ENCODE data around the gene PDE4B. TPM values are rescaled to one million over a fixed set of nuclear protein-coding genes. Genes with fewer than 3 reads are reported as not detected.

The PDE4B gene
- total RNA-seq, 4 donors from 2014 or later: 5.2 to 16.6 (median 9.6) TPM

GRCh38 chr1:66413136-66413837 is 620.6 kb downstream of the PDE4B start:
- 52 to 58% methylated on average over 2 of the region's 2 CpGs for WGBS, 2 donors
- H3K4me1 ChIP-seq: no peaks in the 10 kb centered on the region
- peaks cover 0 to 26% (median 3%) of the 10 kb centered on the region in 4 donors for H3K9me3 ChIP-seq
- H3K4me3 ChIP-seq: no peak overlapping the region
- no peaks in the 10 kb centered on the region for H3K36me3 ChIP-seq
- no peak for TF ChIP-seq EP300 (IDR thresholded peaks at IDR 0.05)
- no peak for TF ChIP-seq POLR2A (IDR thresholded peaks at IDR 0.05)
- TF ChIP-seq CTCF (IDR thresholded peaks at IDR 0.05): no peak
- DNase-seq (ENCODE audit: low spot score in 2 of 2): no peak
- H3K27ac ChIP-seq: no peak overlapping the region
- no peaks in the 10 kb centered on the region for H3K27me3 ChIP-seq

GRCh38 chr1:66413838-66414175 is 621.1 kb downstream of the PDE4B start:
- TF ChIP-seq EP300 (IDR thresholded peaks at IDR 0.05): no peak
- TF ChIP-seq CTCF (IDR thresholded peaks at IDR 0.05): no peak
- no peak for TF ChIP-seq POLR2A (IDR thresholded peaks at IDR 0.05)
- H3K27ac ChIP-seq: no peak overlapping the region
- H3K9me3 ChIP-seq: peaks cover 0 to 28% (median 3%) of the 10 kb centered on the region in 4 donors
- no peaks in the 10 kb centered on the region for H3K36me3 ChIP-seq
- H3K4me3 ChIP-seq: no peak overlapping the region
- no peaks in the 10 kb centered on the region for H3K27me3 ChIP-seq
- DNase-seq (ENCODE audit: low spot score in 2 of 2): no peak
- WGBS, 2 donors: 41 to 43% methylated on average over 3 of the region's 3 CpGs
- H3K4me1 ChIP-seq: no peaks in the 10 kb centered on the region

GRCh38 chr1:66415281-66415680 is 622.6 kb downstream of the PDE4B start:
- no peak for DNase-seq (ENCODE audit: low spot score in 2 of 2)
- Histone ChIP-seq H3K27me3 (no peaks in the 10 kb centered on the region), H3K9me3 (peaks cover 0 to 28% (median 3%) of the 10 kb centered on the region in 4 donors), H3K36me3 (no peaks in the 10 kb centered on the region), H3K4me1 (no peaks in the 10 kb centered on the region), H3K4me3 (no peak overlapping the region), H3K27ac (no peak overlapping the region)
- no peak for TF ChIP-seq CTCF (IDR thresholded peaks at IDR 0.05)
- TF ChIP-seq POLR2A (IDR thresholded peaks at IDR 0.05): no peak
- TF ChIP-seq EP300 (IDR thresholded peaks at IDR 0.05): no peak
- 56 to 71% methylated on average over 2 of the region's 2 CpGs for WGBS, 2 donors

- Histone ChIP-seq H3K4me1 (no peaks in the 10 kb centered on the region), H3K4me3 (no peak overlapping the region), H3K36me3 (no peaks in the 10 kb centered on the region), H3K27me3 (no peaks in the 10 kb centered on the region), H3K9me3 (peaks cover 0 to 23% (median 3%) of the 10 kb centered on the region in 4 donors), H3K27ac (no peak overlapping the region)
- DNase-seq (ENCODE audit: low spot score in 2 of 2): no peak
- WGBS, 2 donors: 80 to 89% methylated on average over 1 of the region's 1 CpG
- TF ChIP-seq POLR2A (IDR thresholded peaks at IDR 0.05) (no peak), EP300 (IDR thresholded peaks at IDR 0.05) (no peak), CTCF (IDR thresholded peaks at IDR 0.05) (no peak)
These were observed 623.2 kb downstream of the PDE4B start for GRCh38 chr1:66415866-66416265.

- DNase-seq (ENCODE audit: low spot score in 2 of 2): no peak
- TF ChIP-seq EP300 (IDR thresholded peaks at IDR 0.05): no peak
- no peaks in the 10 kb centered on the region for H3K36me3 ChIP-seq
- 89 to 94% methylated on average over 3 of the region's 3 CpGs for WGBS, 2 donors
- no peaks in the 10 kb centered on the region for H3K27me3 ChIP-seq
- H3K4me3 ChIP-seq: no peak overlapping the region
- H3K27ac ChIP-seq: no peak overlapping the region
- H3K9me3 ChIP-seq: peaks cover 0 to 23% (median 3%) of the 10 kb centered on the region in 4 donors
- H3K4me1 ChIP-seq: no peaks in the 10 kb centered on the region
These were observed 623.6 kb downstream of the PDE4B start for GRCh38 chr1:66416295-66416694.
